HepG2 (cell line): ENCODE results near the gene LRRC8C. TPM values are rescaled to one million over a fixed set of nuclear protein-coding genes. Genes with fewer than 3 reads are reported as not detected.

Experiments used
- ATAC-seq: fragments of 200-7000 bp; cut with Tn5 transposase; 3 replicates; pipeline ENCODE4 v1.9.1; 2020; ENCODE audit warnings: mild to moderate bottlenecking, moderate library complexity
- BruUV-seq: library from RNA; stranded (reverse); fragments of 400-500 nt; replicated peaks from 2 replicates; lab custom pipeline; 2021; lab: Mats Ljungman, UMichigan
- CTCF ChIA-PET: fragments of 300-600 bp; formaldehyde crosslinking; extraction: SDS; loops from one replicate; lab custom pipeline; 2021; ENCODE audit warnings: low total read pairs, inconsistent platforms, low intra/inter-chr PET ratio; lab: Yijun Ruan, JAX
- POLR2A ChIA-PET: fragments of 350-600 bp; sonication (Branson Sonifier 250); formaldehyde crosslinking; loops from one replicate; lab custom pipeline; 2020; ENCODE audit warnings: antibody characterized with exemption, inconsistent platforms; lab: Yijun Ruan, JAX
- DNase-seq: peaks from one replicate; pipeline ENCODE4 v3.0.0-alpha.2; 2015; ENCODE audit warnings: low spot score
- FAIRE-seq: peaks from 3 replicates; lab custom pipeline; 2011; peaks lifted over from hg19 to GRCh38; lab: Jason Lieb, UNC
- H2AFZ ChIP-seq: one replicate; pipeline ENCODE4 v1.6.1; 2011; ENCODE audit warnings: low read length, inconsistent platforms
- H3K27ac ChIP-seq: fragments of 300-600 bp; 3 replicates; pipeline ENCODE4 v1.8.0; 2011; ENCODE audit warnings: mixed run types, mild to moderate bottlenecking, mixed read lengths, low read length, inconsistent platforms; ENCODE audit not compliant: insufficient read depth; ENCODE audit errors: extremely low read length
- H3K27me3 ChIP-seq, 2 experiments: fragments of 200-600 bp in 1 of 2; 2 replicates in 1 of 2; 3 replicates in 1 of 2; pipeline versions ENCODE4 v1.6.0 to v1.8.0; 2011; ENCODE audit warnings: low read length in 2 of 2, mild to moderate bottlenecking in 2 of 2, moderate library complexity in 2 of 2, inconsistent platforms in 1 of 2; ENCODE audit not compliant: insufficient read depth in 2 of 2, control insufficient read depth in 1 of 2
- H3K36me3 ChIP-seq, 2 experiments: fragments of 200-600 bp in 1 of 2; replicated peaks in 1 of 2; 2 replicates in 1 of 2; 3 replicates in 1 of 2; pipeline versions ENCODE4 v1.5.1 to v1.8.0; 2011; ENCODE audit warnings: low read length in 2 of 2, inconsistent platforms in 1 of 2; ENCODE audit not compliant: insufficient read depth in 2 of 2, control insufficient read depth in 1 of 2
- H3K4me1 ChIP-seq: 2 replicates; pipeline ENCODE4 v1.5.1; 2012; ENCODE audit warnings: low read length, inconsistent platforms; ENCODE audit not compliant: insufficient read depth
- H3K4me2 ChIP-seq: 2 replicates; pipeline ENCODE4 v1.6.0; 2011; ENCODE audit warnings: low read depth, low read length, inconsistent platforms
- H3K4me3 ChIP-seq, 3 experiments: fragments of 200-600 bp in 1 of 3; sonication (generic), shearing (Covaris generic) in 1 of 3; replicated peaks in 1 of 3; 2 replicates each; pipeline ENCODE4 v1.5.1; 2011 to 2016; ENCODE audit warnings: low read length in 3 of 3, inconsistent platforms in 2 of 3, low read depth in 2 of 3, mild to moderate bottlenecking in 2 of 3, control low read depth in 1 of 3, mixed read lengths in 1 of 3; ENCODE audit not compliant: insufficient read depth in 1 of 3
- H3K79me2 ChIP-seq: one replicate; pipeline ENCODE4 v1.6.1; 2011; ENCODE audit warnings: low read length, inconsistent platforms; ENCODE audit not compliant: insufficient read depth
- H3K9ac ChIP-seq: 2 replicates; pipeline ENCODE4 v1.6.0; 2011; ENCODE audit warnings: mild to moderate bottlenecking, low read depth, low read length, inconsistent platforms; ENCODE audit not compliant: insufficient read depth
- H3K9me3 ChIP-seq: 2 replicates; pipeline ENCODE4 v1.5.1; 2012; ENCODE audit warnings: mild to moderate bottlenecking, low read length
- H4K20me1 ChIP-seq: 2 replicates; pipeline ENCODE4 v1.6.0; 2011; ENCODE audit warnings: inconsistent platforms, mild to moderate bottlenecking, low read length, moderate library complexity; ENCODE audit not compliant: insufficient read depth
- AGO1 ChIP-seq: fragments of 200-400 bp; formaldehyde crosslinking; IDR thresholded peaks from 2 replicates; pipeline ENCODE4 v1.6.1; 2017; ENCODE audit warnings: mild to moderate bottlenecking, low read depth, low read length, moderate library complexity; ENCODE audit not compliant: poor library complexity, severe bottlenecking
- CBX2 ChIP-seq, 2 experiments: fragments of 200-600 bp in 1 of 2; sonication (generic); formaldehyde crosslinking in 1 of 2; IDR thresholded peaks; 2 replicates each; pipeline versions ENCODE4 v1.7.0 to v1.8.1; 2018 to 2022; ENCODE audit warnings: low read depth in 2 of 2, low read length in 1 of 2, mild to moderate bottlenecking in 1 of 2, missing genetic modification reagents in 1 of 2
- EEA1 ChIP-seq: sonication (generic); formaldehyde crosslinking; IDR thresholded peaks from 2 replicates; pipeline ENCODE4 v1.5.1; 2020; ENCODE audit warnings: mild to moderate bottlenecking, missing genetic modification reagents, borderline replicate concordance
- PHF20 ChIP-seq: sonication (generic); formaldehyde crosslinking; IDR thresholded peaks from 2 replicates; pipeline ENCODE4 v1.5.0; 2020; ENCODE audit warnings: mild to moderate bottlenecking, missing genetic modification reagents
- REXO4 ChIP-seq: sonication (generic); formaldehyde crosslinking; IDR thresholded peaks from 2 replicates; pipeline ENCODE4 v1.8.0; 2022; ENCODE audit warnings: missing genetic modification reagents, mild to moderate bottlenecking, borderline replicate concordance
- RORA ChIP-seq: sonication (generic); formaldehyde crosslinking; IDR thresholded peaks from 2 replicates; pipeline ENCODE4 v1.5.0; 2020; ENCODE audit warnings: mild to moderate bottlenecking, missing genetic modification reagents, moderate library complexity
- TGIF2 ChIP-seq: IDR thresholded peaks from 2 replicates; pipeline ENCODE4 v1.6.1; 2016; ENCODE audit warnings: control low read depth, missing compliant biosample characterization
- THAP8 ChIP-seq: sonication (generic); formaldehyde crosslinking; IDR thresholded peaks from 2 replicates; pipeline ENCODE4 v1.5.1; 2020; ENCODE audit warnings: missing genetic modification reagents, mild to moderate bottlenecking, borderline replicate concordance
- ZBTB21 ChIP-seq: sonication (generic); formaldehyde crosslinking; IDR thresholded peaks from 2 replicates; pipeline ENCODE4 v1.4.0; 2020; ENCODE audit warnings: missing genetic modification reagents
- ZNF256 ChIP-seq: sonication (generic); formaldehyde crosslinking; conservative IDR thresholded peaks from 2 replicates; pipeline ENCODE4 v1.4.0; 2020; ENCODE audit warnings: missing genetic modification reagents
- ZNF280B ChIP-seq: sonication (generic); formaldehyde crosslinking; IDR thresholded peaks from 2 replicates; pipeline ENCODE4 v1.5.0; 2020; ENCODE audit warnings: missing genetic modification reagents, mild to moderate bottlenecking, borderline replicate concordance
- ZNF44 ChIP-seq: sonication (generic); formaldehyde crosslinking; IDR thresholded peaks from 2 replicates; pipeline ENCODE4 v1.5.1; 2020; ENCODE audit warnings: mild to moderate bottlenecking, missing genetic modification reagents
- ZNF878 ChIP-seq: sonication (generic); formaldehyde crosslinking; IDR thresholded peaks from 2 replicates; pipeline ENCODE4 v1.8.1; 2023; ENCODE audit warnings: mild to moderate bottlenecking, missing genetic modification reagents, moderate library complexity
- in situ Hi-C: cut with HindIII; loops from 2 replicates; pipeline ENCODE4 v1.10.0; 2017; ENCODE audit warnings: low pct_unique_long_range_greater_than_20kb; ENCODE audit not compliant: extremely low pct_ligation_motif_present
- intact Hi-C: fragments of 100-400 bp; cut with micrococcal nuclease; formaldehyde crosslinking; loops from one replicate; pipeline ENCODE4 v1.10.0; 2022; ENCODE audit not compliant: unreplicated experiment
- polyA plus RNA-seq, 8 experiments: library from polyadenylated mRNA; depleted of rRNA in 3 of 8; stranded (reverse) in 7 of 8; unstranded in 1 of 8; fragments of >200 nt; fragmentation: Illumina TruSeq in 4 of 8; extraction: Trizol in 4 of 8; gene quantifications; 2 replicates each; pipeline versions ENCODE4 v1.2.1 to v1.2.3, GENCODE V29; 2011 to 2016; ENCODE audit warnings: low read depth in 4 of 8, missing spikeins in 1 of 8, mixed read lengths in 1 of 8; ENCODE audit not compliant: insufficient read depth in 1 of 8
- total RNA-seq, 5 experiments: library from RNA; depleted of rRNA; stranded (reverse); fragments of >200 nt; fragmentation: Illumina TruSeq; extraction: Trizol; gene quantifications; 2 replicates each; pipeline ENCODE4 v1.2.3, GENCODE V29; 2016; ENCODE audit warnings: low read depth in 1 of 5
- TF ChIP-seq, protein P1 (sequence below): sonication (generic); formaldehyde crosslinking; IDR thresholded peaks from 2 replicates; pipeline ENCODE4 v1.8.1; 2023; ENCODE audit warnings: mild to moderate bottlenecking, missing genetic modification reagents
- TF ChIP-seq, protein P2 (sequence below): IDR thresholded peaks from 2 replicates; pipeline ENCODE4 v1.6.1; 2016; ENCODE audit warnings: low read depth
- TF ChIP-seq, protein P3 (sequence below): sonication (generic); formaldehyde crosslinking; IDR thresholded peaks from 2 replicates; pipeline ENCODE4 v1.8.0; 2022; ENCODE audit warnings: mild to moderate bottlenecking, missing genetic modification reagents, moderate library complexity

Gene LRRC8C
- total and polyA plus RNA-seq, 2 of the 13 experiments (the other 11 are each of a cell fraction or from before 2014, with no cell fraction given), result 0.22 to 0.32 TPM

DNA sequence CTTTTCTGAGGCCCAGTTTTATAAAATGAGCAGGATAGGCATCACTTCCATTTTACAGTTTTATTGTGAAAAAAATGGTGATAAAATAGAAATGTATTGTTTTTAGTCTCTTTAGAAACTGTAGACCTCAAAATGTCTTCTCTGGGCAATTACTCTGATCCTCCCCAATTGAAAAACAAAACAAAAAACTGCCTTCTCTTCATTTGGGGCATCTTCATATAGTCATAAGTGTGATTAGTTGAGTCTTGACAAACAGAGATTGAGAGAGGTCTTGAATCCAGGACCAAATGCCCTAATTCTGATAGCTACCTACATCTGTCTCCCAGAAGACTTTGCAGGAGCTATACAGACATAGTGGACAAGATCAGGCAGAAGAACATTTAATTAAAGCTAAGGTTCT lies 62.9 kb downstream of the LRRC8C start:
- no peaks in the 10 kb centered on the region for H3K4me1 ChIP-seq
- DNase-seq (no peak), ATAC-seq (no peak), FAIRE-seq (no peak)
- no peak overlapping the region for H3K4me2 ChIP-seq
- no peak overlapping the region for H3K9ac ChIP-seq
- H4K20me1 ChIP-seq, result no peaks in the 10 kb centered on the region
- no peaks in the 10 kb centered on the region for H3K36me3 ChIP-seq
- H3K4me3 ChIP-seq, result no peak overlapping the region
- intact Hi-C loops, result no loop called here
- H2AFZ ChIP-seq, result no peak overlapping the region
- no TSS peak for BruUV-seq
- POLR2A ChIA-PET, result no interaction called here
- H3K9me3 ChIP-seq, result no peaks in the 10 kb centered on the region
- CTCF ChIA-PET, result no interaction called here
- H3K27ac ChIP-seq, result no peak overlapping the region
- H3K79me2 ChIP-seq, result no peaks in the 10 kb centered on the region
- no peaks in the 10 kb centered on the region for H3K27me3 ChIP-seq
- in situ Hi-C loops, result no loop called here
- TF ChIP-seq, protein P1, sequence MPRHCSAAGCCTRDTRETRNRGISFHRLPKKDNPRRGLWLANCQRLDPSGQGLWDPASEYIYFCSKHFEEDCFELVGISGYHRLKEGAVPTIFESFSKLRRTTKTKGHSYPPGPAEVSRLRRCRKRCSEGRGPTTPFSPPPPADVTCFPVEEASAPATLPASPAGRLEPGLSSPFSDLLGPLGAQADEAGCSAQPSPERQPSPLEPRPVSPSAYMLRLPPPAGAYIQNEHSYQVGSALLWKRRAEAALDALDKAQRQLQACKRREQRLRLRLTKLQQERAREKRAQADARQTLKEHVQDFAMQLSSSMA, result no peak
- no peak for TF ChIP-seq ZNF280B (CRISPR knock-in tag)
- TF ChIP-seq EEA1 (CRISPR knock-in tag), result no peak
- TF ChIP-seq ZNF878 (CRISPR knock-in tag), result no peak
- TF ChIP-seq, protein P2, sequence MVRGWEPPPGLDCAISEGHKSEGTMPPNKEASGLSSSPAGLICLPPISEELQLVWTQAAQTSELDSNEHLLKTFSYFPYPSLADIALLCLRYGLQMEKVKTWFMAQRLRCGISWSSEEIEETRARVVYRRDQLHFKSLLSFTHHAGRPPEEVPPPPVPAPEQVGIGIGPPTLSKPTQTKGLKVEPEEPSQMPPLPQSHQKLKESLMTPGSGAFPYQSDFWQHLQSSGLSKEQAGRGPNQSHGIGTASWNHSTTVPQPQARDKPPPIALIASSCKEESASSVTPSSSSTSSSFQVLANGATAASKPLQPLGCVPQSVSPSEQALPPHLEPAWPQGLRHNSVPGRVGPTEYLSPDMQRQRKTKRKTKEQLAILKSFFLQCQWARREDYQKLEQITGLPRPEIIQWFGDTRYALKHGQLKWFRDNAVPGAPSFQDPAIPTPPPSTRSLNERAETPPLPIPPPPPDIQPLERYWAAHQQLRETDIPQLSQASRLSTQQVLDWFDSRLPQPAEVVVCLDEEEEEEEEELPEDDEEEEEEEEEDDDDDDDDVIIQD (CRISPR knock-in tag), result no peak
- no peak for TF ChIP-seq AGO1
- no peak for TF ChIP-seq TGIF2
- TF ChIP-seq THAP8 (CRISPR knock-in tag), result no peak
- no peak for TF ChIP-seq ZNF44
- TF ChIP-seq REXO4 (CRISPR knock-in tag), result no peak
- no peak for TF ChIP-seq RORA (CRISPR knock-in tag)
- TF ChIP-seq CBX2 (IDR thresholded peaks at IDR 0.05; ENCODE audit: low read depth, low read length), result no peak
- TF ChIP-seq CBX2 (CRISPR knock-in tag; IDR thresholded peaks at IDR 0.05; ENCODE audit: low read depth), result no peak
- no peak for TF ChIP-seq ZNF256 (CRISPR knock-in tag)
- no peak for TF ChIP-seq PHF20 (CRISPR knock-in tag)
- no peak for TF ChIP-seq ZBTB21 (CRISPR knock-in tag)
- TF ChIP-seq, protein P3, sequence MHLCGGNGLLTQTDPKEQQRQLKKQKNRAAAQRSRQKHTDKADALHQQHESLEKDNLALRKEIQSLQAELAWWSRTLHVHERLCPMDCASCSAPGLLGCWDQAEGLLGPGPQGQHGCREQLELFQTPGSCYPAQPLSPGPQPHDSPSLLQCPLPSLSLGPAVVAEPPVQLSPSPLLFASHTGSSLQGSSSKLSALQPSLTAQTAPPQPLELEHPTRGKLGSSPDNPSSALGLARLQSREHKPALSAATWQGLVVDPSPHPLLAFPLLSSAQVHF, result no peak
